Heart left ventricle (tissue), 13 donors: ENCODE results near the gene TMEM94.

ENCODE experiments used
- POLR2A ChIP-seq, 2 donors: fragments of 450-650 bp; IDR thresholded peaks; one replicate each; pipeline ENCODE4 v1.6.1; 2017; ENCODE audit warnings: antibody characterized with exemption in 2 of 2, mild to moderate bottlenecking in 2 of 2, moderate library complexity in 2 of 2
- TF ChIP-seq, protein P1 (sequence below), 12 donors: fragments of 200-600 bp; sonication (generic) in 4 of 12; IDR thresholded peaks; one replicate each; pipeline versions ENCODE4 v1.5.0 to v1.8.0; 2018 to 2022; ENCODE audit warnings: antibody characterized with exemption in 12 of 12, mild to moderate bottlenecking in 5 of 12
- donor health status: ischemic (EF 13 %, LVEDD 7.1; RV severe dilation, severe dysfunction).
- donor health status: DM: no; HTN: yes; CAD: no.
- donor health status: DM: no; HTN: no; CAD: no.
- donor health status: ischemic (EF 25% LVEDD 6.9; RV normal size, moderate dysfunction).
- donor health status: ischemic (EF 25% LVEDD 5.7; RV mildly dilated, moderate dysfunction).
- donor health status: ischemic (EF 35%, LVEDD 5.7; RV mildly dilated, moderate dysfunction).
- donor health status: nonischemic (EF 11% LVEDD 7.7; RV severe dilation, severe dysfunction).
- donor health status: DM: yes; HTN: yes; CAD: no.
- donor health status: PGD.
- donor health status: ischemic (EF 29% LVEDD 5.4; RV normal size, mild dysfunction).
- donor health status: nonischemic (EF 23%, LVEDD 6.1; RV moderate dilation, normal function).

DNA sequence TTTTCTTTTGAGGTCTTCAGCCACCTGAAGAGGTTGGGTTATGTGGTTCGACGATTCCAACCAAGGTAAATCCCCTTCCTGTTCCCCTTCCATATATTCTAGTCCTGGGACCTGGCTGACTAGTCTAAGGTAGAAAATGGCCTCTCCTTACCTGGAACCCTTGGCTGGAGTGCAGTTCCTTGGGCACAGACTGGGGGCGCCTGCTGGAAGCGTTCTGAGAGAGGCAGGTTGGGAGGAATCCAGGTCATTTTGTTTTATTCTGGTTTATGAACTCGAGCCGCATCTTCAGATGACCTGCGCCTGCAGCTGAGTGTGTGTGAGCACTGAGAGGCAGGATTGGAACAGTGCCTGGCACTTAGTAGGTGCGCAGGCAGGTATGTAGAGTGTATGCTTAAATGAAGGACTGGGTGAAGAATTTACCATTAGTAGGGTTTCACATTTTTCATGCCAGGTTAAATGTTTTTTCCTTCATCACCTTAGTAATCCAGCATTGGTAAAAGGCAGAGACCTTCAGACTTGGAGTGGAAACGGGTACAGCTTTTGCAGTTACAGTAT is 62.6 kb downstream of the TMEM94 start:
- TF ChIP-seq, protein P1, sequence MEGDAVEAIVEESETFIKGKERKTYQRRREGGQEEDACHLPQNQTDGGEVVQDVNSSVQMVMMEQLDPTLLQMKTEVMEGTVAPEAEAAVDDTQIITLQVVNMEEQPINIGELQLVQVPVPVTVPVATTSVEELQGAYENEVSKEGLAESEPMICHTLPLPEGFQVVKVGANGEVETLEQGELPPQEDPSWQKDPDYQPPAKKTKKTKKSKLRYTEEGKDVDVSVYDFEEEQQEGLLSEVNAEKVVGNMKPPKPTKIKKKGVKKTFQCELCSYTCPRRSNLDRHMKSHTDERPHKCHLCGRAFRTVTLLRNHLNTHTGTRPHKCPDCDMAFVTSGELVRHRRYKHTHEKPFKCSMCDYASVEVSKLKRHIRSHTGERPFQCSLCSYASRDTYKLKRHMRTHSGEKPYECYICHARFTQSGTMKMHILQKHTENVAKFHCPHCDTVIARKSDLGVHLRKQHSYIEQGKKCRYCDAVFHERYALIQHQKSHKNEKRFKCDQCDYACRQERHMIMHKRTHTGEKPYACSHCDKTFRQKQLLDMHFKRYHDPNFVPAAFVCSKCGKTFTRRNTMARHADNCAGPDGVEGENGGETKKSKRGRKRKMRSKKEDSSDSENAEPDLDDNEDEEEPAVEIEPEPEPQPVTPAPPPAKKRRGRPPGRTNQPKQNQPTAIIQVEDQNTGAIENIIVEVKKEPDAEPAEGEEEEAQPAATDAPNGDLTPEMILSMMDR (IDR thresholded peaks at IDR 0.05), result no peak
- no peak for TF ChIP-seq POLR2A (IDR thresholded peaks at IDR 0.05)
